GM19324 (cell line): Measurements from ENCODE around the gene DDX31.
A peak's percentile ranks its signal among the peaks of the same experiment; 100 is the strongest.
"Not testable (repeated sequence)": the region's sequence is repeated elsewhere in the genome, so short reads cannot be mapped to it uniquely, and the experiment has no call there.

Source experiments
- ATAC-seq: cut with Tn5 transposase; IDR thresholded peaks from one replicate; pipeline ENCODE4 v1.9.1; 2021; ENCODE audit warnings: mild to moderate bottlenecking, moderate library complexity; ENCODE audit not compliant: unreplicated experiment, low FRiP score

Gene DDX31

GRCh38 chr9:132669698-132670456 lies at the start of gene DDX31:
TSS of gene DDX31 (minus strand) at chr9:132669983. CDS start at chr9:132669934, 49 bp downstream.
- ATAC-seq: peak; percentile 72

- ATAC-seq: not testable (repeated sequence)
Observed at GRCh38 chr9:132718381-132718928, 48.7 kb upstream of the DDX31 start.

GRCh38 chr9:132717326-132717945 lies 47.7 kb upstream of the DDX31 start:
- no peak for ATAC-seq

- no peak for ATAC-seq
Observed at GRCh38 chr9:132716007-132716406, 46.2 kb upstream of the DDX31 start.

GRCh38 chr9:132712753-132713152 lies 43.0 kb upstream of the DDX31 start:
- no peak for ATAC-seq

GRCh38 chr9:132711846-132712245 lies 42.1 kb upstream of the DDX31 start:
- ATAC-seq: no peak

- not testable (repeated sequence) for ATAC-seq
Observed at GRCh38 chr9:132711152-132711551, 41.4 kb upstream of the DDX31 start.

GRCh38 chr9:132710333-132710732 lies 40.5 kb upstream of the DDX31 start:
- ATAC-seq: no peak

GRCh38 chr9:132708769-132709430 lies 39.1 kb upstream of the DDX31 start:
- ATAC-seq: no peak

- no peak for ATAC-seq
Observed at GRCh38 chr9:132708239-132708638, 38.5 kb upstream of the DDX31 start.

- no peak for ATAC-seq
Observed at GRCh38 chr9:132703336-132703735, 33.6 kb upstream of the DDX31 start.

- ATAC-seq: no peak
Observed at GRCh38 chr9:132702254-132702653, 32.5 kb upstream of the DDX31 start.

- no peak for ATAC-seq
Observed at GRCh38 chr9:132699956-132700355, 30.2 kb upstream of the DDX31 start.

GRCh38 chr9:132698989-132699388 lies 29.2 kb upstream of the DDX31 start:
- no peak for ATAC-seq

- no peak for ATAC-seq
Observed at GRCh38 chr9:132697230-132697629, 27.4 kb upstream of the DDX31 start.

GRCh38 chr9:132694144-132694543 lies 24.4 kb upstream of the DDX31 start:
- no peak for ATAC-seq

GRCh38 chr9:132690696-132691095 lies 20.9 kb upstream of the DDX31 start:
- ATAC-seq: no peak

- no peak for ATAC-seq
Observed at GRCh38 chr9:132683873-132684272, 14.1 kb upstream of the DDX31 start.

GRCh38 chr9:132681561-132681960 lies 11.8 kb upstream of the DDX31 start:
- ATAC-seq: no peak

GRCh38 chr9:132679946-132680625 lies 10.3 kb upstream of the DDX31 start:
- ATAC-seq: no peak

GRCh38 chr9:132677976-132678375 lies 8.2 kb upstream of the DDX31 start:
- no peak for ATAC-seq
